Uterus (tissue), 2 donors: ENCODE data around the gene TANGO6.

Experiments
- CTCF ChIP-seq, 4 experiments: fragments of 200-600 bp in 2 of 4; fragments of 450-650 bp in 2 of 4; sonication (generic) in 2 of 4; IDR thresholded peaks; one replicate each; pipeline ENCODE4 v1.5.1; 2016 to 2019; ENCODE audit warnings: antibody characterized with exemption in 4 of 4, mild to moderate bottlenecking in 2 of 4, moderate library complexity in 1 of 4
- POLR2A ChIP-seq, 2 donors: fragments of 450-650 bp; IDR thresholded peaks; one replicate each; pipeline ENCODE4 v1.6.1; 2016; ENCODE audit warnings: antibody characterized with exemption in 2 of 2, mild to moderate bottlenecking in 1 of 2, moderate library complexity in 1 of 2

- TF ChIP-seq CTCF (IDR thresholded peaks at IDR 0.05): no peak
- TF ChIP-seq POLR2A (IDR thresholded peaks at IDR 0.05): no peak
These were observed 275.7 kb downstream of the TANGO6 start for GRCh38 chr16:69118994-69119393.
